Activated CD4-positive, alpha-beta memory T cell treated with anti-CD3 and anti-CD28 coated beads, Interleukin-2, amount 10 ng/mL, durations not matched to agents 7 days and 5 days (primary cell): ENCODE data around the gene TGFB3. TPM values are rescaled to one million over a fixed set of nuclear protein-coding genes. Genes with fewer than 3 reads are reported as not detected.
"Not testable (repeated sequence)": the region's sequence is repeated elsewhere in the genome, so short reads cannot be mapped to it uniquely, and the experiment has no call there.

Experiments used
- CTCF ChIA-PET: fragments of 350-600 bp; sonication (Branson Sonifier 250); formaldehyde crosslinking; loops from one replicate; lab custom pipeline; 2021; ENCODE audit warnings: antibody characterized with exemption, inconsistent platforms; lab: Charles Lee
- POLR2A ChIA-PET: fragments of 350-600 bp; sonication (Branson Sonifier 250); formaldehyde crosslinking; loops from one replicate; lab custom pipeline; 2021; ENCODE audit warnings: antibody characterized with exemption; lab: Charles Lee
- DNase-seq: peaks from one replicate; pipeline ENCODE4 v3.0.0-alpha.2; 2020
- H3K27ac Mint-ChIP-seq: one replicate; pipeline ENCODE4 v1.8.0; 2021; ENCODE audit warnings: mild to moderate bottlenecking, mixed read lengths
- H3K27me3 Mint-ChIP-seq: one replicate; pipeline ENCODE4 v1.8.0; 2021; ENCODE audit warnings: mixed read lengths
- H3K36me3 Mint-ChIP-seq: one replicate; pipeline ENCODE4 v1.8.0; 2021; ENCODE audit warnings: low read depth, mixed read lengths
- H3K4me1 Mint-ChIP-seq: one replicate; pipeline ENCODE4 v1.8.0; 2021; ENCODE audit warnings: mixed read lengths
- H3K4me3 Mint-ChIP-seq: one replicate; pipeline ENCODE4 v1.8.0; 2021; ENCODE audit warnings: mild to moderate bottlenecking, mixed read lengths
- H3K9me3 Mint-ChIP-seq: one replicate; pipeline ENCODE4 v1.8.0; 2021; ENCODE audit warnings: mixed read lengths
- total RNA-seq, 2 experiments: library from RNA; stranded (reverse); gene quantifications; one replicate each; pipeline ENCODE4 v1.2.3, GENCODE V29; 2021

TGFB3 gene
- total RNA-seq, 2 experiments from 2014 or later = 1.8 to 2.1 TPM

GRCh38 chr14:75933712-75934296 lies 48.0 kb downstream of the TGFB3 start:
- no peak overlapping the region for H3K4me3 Mint-ChIP-seq
- H3K27ac Mint-ChIP-seq = no peak overlapping the region
- no peak for DNase-seq
- H3K9me3 Mint-ChIP-seq = no peaks in the 10 kb centered on the region
- ChIA-PET POLR2A (no interaction called here), CTCF (no interaction called here)
- H3K4me1 Mint-ChIP-seq = no peaks in the 10 kb centered on the region
- H3K36me3 Mint-ChIP-seq = no peaks in the 10 kb centered on the region
- H3K27me3 Mint-ChIP-seq = no peaks in the 10 kb centered on the region

- no peak overlapping the region for H3K4me3 Mint-ChIP-seq
- no peaks in the 10 kb centered on the region for H3K27me3 Mint-ChIP-seq
- ChIA-PET POLR2A (no interaction called here), CTCF (no interaction called here)
- H3K27ac Mint-ChIP-seq = no peak overlapping the region
- no peaks in the 10 kb centered on the region for H3K4me1 Mint-ChIP-seq
- no peaks in the 10 kb centered on the region for H3K36me3 Mint-ChIP-seq
- H3K9me3 Mint-ChIP-seq = no peaks in the 10 kb centered on the region
- no peak for DNase-seq
Measured at GRCh38 chr14:75928690-75929181, 53.1 kb downstream of the TGFB3 start.

GRCh38 chr14:75927564-75928087 lies 54.2 kb downstream of the TGFB3 start:
- CTCF ChIA-PET = no interaction called here
- Mint-ChIP-seq H3K4me3 (no peak overlapping the region), H3K4me1 (no peaks in the 10 kb centered on the region), H3K27me3 (no peaks in the 10 kb centered on the region), H3K36me3 (no peaks in the 10 kb centered on the region), H3K27ac (no peak overlapping the region), H3K9me3 (no peaks in the 10 kb centered on the region)
- POLR2A ChIA-PET = no interaction called here
- DNase-seq = no peak

- ChIA-PET CTCF (no interaction called here), POLR2A (no interaction called here)
- Mint-ChIP-seq H3K27me3 (no peaks in the 10 kb centered on the region), H3K4me3 (no peak overlapping the region), H3K27ac (no peak overlapping the region), H3K36me3 (no peaks in the 10 kb centered on the region), H3K4me1 (no peaks in the 10 kb centered on the region), H3K9me3 (no peaks in the 10 kb centered on the region)
- no peak for DNase-seq
Measured at GRCh38 chr14:75926431-75927115, 55.2 kb downstream of the TGFB3 start.

GRCh38 chr14:75925141-75925840 lies 56.5 kb downstream of the TGFB3 start:
- H3K4me3 Mint-ChIP-seq, H3K4me1 Mint-ChIP-seq, H3K27ac Mint-ChIP-seq, POLR2A ChIA-PET, H3K36me3 Mint-ChIP-seq, H3K9me3 Mint-ChIP-seq, DNase-seq, H3K27me3 Mint-ChIP-seq: not testable (repeated sequence)
- CTCF ChIA-PET = interaction anchor here (0.6 kb wide), 1 partner anchor 1593 kb away, joined by 3 read pairs; no protein-coding TSS in a partner anchor

- H3K9me3 Mint-ChIP-seq, POLR2A ChIA-PET, H3K36me3 Mint-ChIP-seq, CTCF ChIA-PET, DNase-seq, H3K4me1 Mint-ChIP-seq, H3K27me3 Mint-ChIP-seq, H3K27ac Mint-ChIP-seq, H3K4me3 Mint-ChIP-seq: not testable (repeated sequence)
Measured at GRCh38 chr14:75920421-75920820, 61.4 kb downstream of the TGFB3 start.

GRCh38 chr14:75917946-75918335 lies 63.9 kb downstream of the TGFB3 start:
- H3K36me3 Mint-ChIP-seq = peaks cover 6% of the 10 kb centered on the region
- H3K9me3 Mint-ChIP-seq = peaks cover 5% of the 10 kb centered on the region
- DNase-seq = no peak
- no peaks in the 10 kb centered on the region for H3K4me1 Mint-ChIP-seq
- no peak overlapping the region for H3K4me3 Mint-ChIP-seq
- no peaks in the 10 kb centered on the region for H3K27me3 Mint-ChIP-seq
- no peak overlapping the region for H3K27ac Mint-ChIP-seq
- CTCF ChIA-PET = interaction anchor here (0.9 to 1.1 kb wide), 2 partner anchors 12 to 209 kb away, joined by 3 to 4 read pairs; no protein-coding TSS in a partner anchor
- POLR2A ChIA-PET = interaction anchor here (0.5 kb wide), 1 partner anchor 49 kb away, joined by 3 read pairs; no protein-coding TSS in a partner anchor

GRCh38 chr14:75917322-75917945 lies 64.4 kb downstream of the TGFB3 start:
- no peaks in the 10 kb centered on the region for H3K4me1 Mint-ChIP-seq
- CTCF ChIA-PET = interaction anchor here (1.6 kb wide), 1 partner anchor 11 kb away, joined by 10 read pairs; no protein-coding TSS in a partner anchor
- peaks cover 6% of the 10 kb centered on the region for H3K36me3 Mint-ChIP-seq
- no peak for DNase-seq
- H3K27ac Mint-ChIP-seq = no peak overlapping the region
- no peak overlapping the region for H3K4me3 Mint-ChIP-seq
- no peaks in the 10 kb centered on the region for H3K27me3 Mint-ChIP-seq
- POLR2A ChIA-PET = interaction anchor here (0.5 kb wide), 1 partner anchor 48 kb away, joined by 3 read pairs; no protein-coding TSS in a partner anchor
- peaks cover 5% of the 10 kb centered on the region for H3K9me3 Mint-ChIP-seq

GRCh38 chr14:75915045-75915444 lies 66.8 kb downstream of the TGFB3 start:
- H3K4me3 Mint-ChIP-seq = no peak overlapping the region
- no peaks in the 10 kb centered on the region for H3K27me3 Mint-ChIP-seq

GRCh38 chr14:75913183-75913582 lies 68.6 kb downstream of the TGFB3 start:
- Mint-ChIP-seq H3K9me3 (no peaks in the 10 kb centered on the region), H3K27me3 (no peaks in the 10 kb centered on the region), H3K36me3 (no peaks in the 10 kb centered on the region), H3K4me3 (no peak overlapping the region), H3K4me1 (no peaks in the 10 kb centered on the region), H3K27ac (no peak overlapping the region)
- ChIA-PET POLR2A (no interaction called here), CTCF (interaction anchor here (0.6 kb wide), 1 partner anchor 26 kb away, joined by 4 read pairs; no protein-coding TSS in a partner anchor)
- no peak for DNase-seq

More at GRCh38 chr14:75915045-75915444, 66.8 kb downstream of the TGFB3 start:
- Mint-ChIP-seq H3K27ac (no peak overlapping the region), H3K4me1 (no peaks in the 10 kb centered on the region), H3K36me3 (no peaks in the 10 kb centered on the region), H3K9me3 (no peaks in the 10 kb centered on the region)
- ChIA-PET POLR2A (no interaction called here), CTCF (no interaction called here)
- DNase-seq = no peak

GRCh38 chr14:75911883-75912282 lies 69.9 kb downstream of the TGFB3 start:
- Mint-ChIP-seq H3K4me1 (no peaks in the 10 kb centered on the region), H3K27ac (no peak overlapping the region), H3K4me3 (no peak overlapping the region), H3K27me3 (no peaks in the 10 kb centered on the region), H3K36me3 (no peaks in the 10 kb centered on the region), H3K9me3 (no peaks in the 10 kb centered on the region)
- no peak for DNase-seq
- CTCF ChIA-PET = interaction anchor here (1.3 kb wide), 1 partner anchor 67 kb away, joined by 4 read pairs; no protein-coding TSS in a partner anchor
- POLR2A ChIA-PET = no interaction called here

GRCh38 chr14:75910048-75910447 lies 71.7 kb downstream of the TGFB3 start:
- Mint-ChIP-seq H3K9me3 (no peaks in the 10 kb centered on the region), H3K36me3 (no peaks in the 10 kb centered on the region), H3K27ac (no peak overlapping the region), H3K27me3 (no peaks in the 10 kb centered on the region), H3K4me1 (no peaks in the 10 kb centered on the region), H3K4me3 (no peak overlapping the region)
- ChIA-PET CTCF (interaction anchor here (0.5 to 1.4 kb wide), 2 partner anchors 72 to 897 kb away, joined by 3 to 4 read pairs; no protein-coding TSS in a partner anchor), POLR2A (no interaction called here)
- DNase-seq = no peak
